Adrenal gland (tissue), 5 donors: ENCODE results near the gene OSCP1.

ENCODE experiments used
- POLR2A ChIP-seq, 2 donors: fragments of 450-650 bp; IDR thresholded peaks; one replicate each; pipeline ENCODE4 v1.6.1; 2017; ENCODE audit warnings: antibody characterized with exemption in 2 of 2, mild to moderate bottlenecking in 2 of 2, moderate library complexity in 1 of 2
- TF ChIP-seq, protein P1 (sequence below), 6 experiments: fragments of 450-650 bp in 4 of 6; fragments of 200-600 bp in 2 of 6; sonication (generic) in 1 of 6; IDR thresholded peaks; 1 replicate in 5 of 6; 2 replicates in 1 of 6; pipeline versions ENCODE4 v1.5.1 to v1.8.0; 2016 to 2021; ENCODE audit warnings: antibody characterized with exemption in 6 of 6, mild to moderate bottlenecking in 2 of 6, moderate library complexity in 1 of 6
- donor health status: DM: no; HTN: no; CAD: no.

DNA sequence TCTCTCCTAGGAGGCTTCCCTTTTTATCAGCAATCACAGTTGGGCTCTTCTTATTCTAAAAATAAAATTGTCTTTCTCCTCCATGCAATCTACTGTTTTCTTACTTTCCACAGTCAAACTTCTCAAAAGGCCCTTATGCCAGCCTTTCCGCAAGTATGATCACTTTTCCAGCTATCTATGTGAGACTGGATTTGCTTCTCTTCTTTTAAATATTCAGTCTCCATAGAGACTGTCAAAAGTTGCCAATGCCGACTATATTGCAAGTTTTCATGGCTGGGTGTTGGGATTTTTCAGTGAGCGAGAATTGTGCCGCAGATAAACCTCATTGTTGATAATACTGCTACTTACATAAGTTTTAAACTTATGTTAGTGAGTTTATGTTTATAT is 47.8 kb downstream of the OSCP1 start:
- TF ChIP-seq, protein P1, sequence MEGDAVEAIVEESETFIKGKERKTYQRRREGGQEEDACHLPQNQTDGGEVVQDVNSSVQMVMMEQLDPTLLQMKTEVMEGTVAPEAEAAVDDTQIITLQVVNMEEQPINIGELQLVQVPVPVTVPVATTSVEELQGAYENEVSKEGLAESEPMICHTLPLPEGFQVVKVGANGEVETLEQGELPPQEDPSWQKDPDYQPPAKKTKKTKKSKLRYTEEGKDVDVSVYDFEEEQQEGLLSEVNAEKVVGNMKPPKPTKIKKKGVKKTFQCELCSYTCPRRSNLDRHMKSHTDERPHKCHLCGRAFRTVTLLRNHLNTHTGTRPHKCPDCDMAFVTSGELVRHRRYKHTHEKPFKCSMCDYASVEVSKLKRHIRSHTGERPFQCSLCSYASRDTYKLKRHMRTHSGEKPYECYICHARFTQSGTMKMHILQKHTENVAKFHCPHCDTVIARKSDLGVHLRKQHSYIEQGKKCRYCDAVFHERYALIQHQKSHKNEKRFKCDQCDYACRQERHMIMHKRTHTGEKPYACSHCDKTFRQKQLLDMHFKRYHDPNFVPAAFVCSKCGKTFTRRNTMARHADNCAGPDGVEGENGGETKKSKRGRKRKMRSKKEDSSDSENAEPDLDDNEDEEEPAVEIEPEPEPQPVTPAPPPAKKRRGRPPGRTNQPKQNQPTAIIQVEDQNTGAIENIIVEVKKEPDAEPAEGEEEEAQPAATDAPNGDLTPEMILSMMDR (IDR thresholded peaks at IDR 0.05), result no peak
- no peak for TF ChIP-seq POLR2A (IDR thresholded peaks at IDR 0.05)
